Measurements from ENCODE around the gene RIMS1. TPM values are rescaled to one million over a fixed set of nuclear protein-coding genes. Genes with fewer than 3 reads are reported as not detected.

The RIMS1 gene
- total and polyA plus RNA-seq, 2 of the 13 experiments (the other 11 are each of a cell fraction or from before 2014, with no cell fraction given) = not detected

- FAIRE-seq (no peak), ATAC-seq (no peak), DNase-seq (ENCODE audit: low spot score) (no peak)
- H3K27me3 ChIP-seq (ENCODE audit: control insufficient read depth in 1 of 2, insufficient read depth in 2 of 2, low read length in 2 of 2) = no peaks in the 10 kb centered on the region
- intact Hi-C loops (cut with micrococcal nuclease; ENCODE audit: unreplicated experiment) = no loop called here
- ChIA-PET POLR2A (no interaction called here), CTCF (ENCODE audit: low intra/inter-chr PET ratio, low total read pairs) (no interaction called here)
- H3K79me2 ChIP-seq (ENCODE audit: insufficient read depth, low read length) = no peaks in the 10 kb centered on the region
- no peak overlapping the region for H3K4me2 ChIP-seq (ENCODE audit: low read depth, low read length)
- no peak overlapping the region for H3K9ac ChIP-seq (ENCODE audit: insufficient read depth, low read depth, low read length)
- no peak overlapping the region for H2AFZ ChIP-seq (ENCODE audit: low read length)
- TF ChIP-seq ATF5 (CRISPR knock-in tag; IDR thresholded peaks at IDR 0.05; ENCODE audit: low read depth) = no peak
- 0 out of 2 replicates have a peak, but pooled peaks have one; percentile 11 for TF ChIP-seq LCORL (IDR thresholded peaks at IDR 0.05)
- no peak for TF ChIP-seq LCORL (CRISPR knock-in tag; IDR thresholded peaks at IDR 0.05)
- WGBS (ENCODE audit: low lambda C conversion rate) = 51% methylated on average over 4 of the region's 4 CpGs
- no peak overlapping the region for H3K4me3 ChIP-seq (replicated peaks in 1 of 3; ENCODE audit: insufficient read depth in 1 of 3, low read depth in 2 of 3, low read length in 3 of 3)
- H3K4me1 ChIP-seq (ENCODE audit: insufficient read depth, low read length) = no peaks in the 10 kb centered on the region
- BruUV-seq (replicated peaks) = no TSS peak
- H3K9me3 ChIP-seq (ENCODE audit: low read length) = no peaks in the 10 kb centered on the region
- in situ Hi-C loops (cut with HindIII; ENCODE audit: extremely low pct_ligation_motif_present, low pct_unique_long_range_greater_than_20kb) = no loop called here
- no peaks in the 10 kb centered on the region for H3K36me3 ChIP-seq (replicated peaks in 1 of 2; ENCODE audit: control insufficient read depth in 1 of 2, insufficient read depth in 2 of 2, low read length in 2 of 2)
- no peak overlapping the region for H3K27ac ChIP-seq (ENCODE audit: extremely low read length, insufficient read depth, low read length)
- no peaks in the 10 kb centered on the region for H4K20me1 ChIP-seq (ENCODE audit: insufficient read depth, low read length)
Observed at GRCh38 chr6:71977884-71978283, 91.5 kb downstream of the RIMS1 start.

- Histone ChIP-seq H3K79me2 (ENCODE audit: insufficient read depth, low read length) (no peaks in the 10 kb centered on the region), H3K27me3 (ENCODE audit: control insufficient read depth in 1 of 2, insufficient read depth in 2 of 2, low read length in 2 of 2) (no peaks in the 10 kb centered on the region), H3K27ac (ENCODE audit: extremely low read length, insufficient read depth, low read length) (no peak overlapping the region), H4K20me1 (ENCODE audit: insufficient read depth, low read length) (no peaks in the 10 kb centered on the region), H2AFZ (ENCODE audit: low read length) (no peak overlapping the region), H3K4me1 (ENCODE audit: insufficient read depth, low read length) (no peaks in the 10 kb centered on the region), H3K36me3 (replicated peaks in 1 of 2; ENCODE audit: control insufficient read depth in 1 of 2, insufficient read depth in 2 of 2, low read length in 2 of 2) (no peaks in the 10 kb centered on the region), H3K4me3 (replicated peaks in 1 of 3; ENCODE audit: insufficient read depth in 1 of 3, low read depth in 2 of 3, low read length in 3 of 3) (no peak overlapping the region), H3K4me2 (ENCODE audit: low read depth, low read length) (no peak overlapping the region), H3K9ac (ENCODE audit: insufficient read depth, low read depth, low read length) (no peak overlapping the region), H3K9me3 (ENCODE audit: low read length) (no peaks in the 10 kb centered on the region)
- TF ChIP-seq SAFB2 (CRISPR knock-in tag; IDR thresholded peaks at IDR 0.05; ENCODE audit: borderline replicate concordance, low read depth) = no peak
- TF ChIP-seq ADNP (CRISPR knock-in tag; IDR thresholded peaks at IDR 0.05) = no peak
- TF ChIP-seq MED1 (CRISPR knock-in tag; IDR thresholded peaks at IDR 0.05) = no peak
- in situ Hi-C loops (cut with HindIII; ENCODE audit: extremely low pct_ligation_motif_present, low pct_unique_long_range_greater_than_20kb) = no loop called here
- no TSS peak for BruUV-seq (replicated peaks)
- no peak for DNase-seq (ENCODE audit: low spot score)
- ChIA-PET POLR2A (no interaction called here), CTCF (ENCODE audit: low intra/inter-chr PET ratio, low total read pairs) (no interaction called here)
- FAIRE-seq = no peak
- intact Hi-C loops (cut with micrococcal nuclease; ENCODE audit: unreplicated experiment) = no loop called here
- ATAC-seq = no peak
- WGBS (ENCODE audit: low lambda C conversion rate) = 0% methylated on average over 2 of the region's 2 CpGs
Observed at GRCh38 chr6:71979911-71980310, 93.6 kb downstream of the RIMS1 start.

Data from HepG2 (cell line).